Prostate gland (tissue), 2 donors: ENCODE measurements around the gene PPP2R2D.

Experiments used
- CTCF ChIP-seq, 4 experiments: fragments of 200-600 bp in 2 of 4; fragments of 450-650 bp in 2 of 4; sonication (generic) in 2 of 4; IDR thresholded peaks; 1 replicate in 3 of 4; 2 replicates in 1 of 4; pipeline ENCODE4 v1.5.1; 2016 to 2019; ENCODE audit warnings: antibody characterized with exemption in 4 of 4, mild to moderate bottlenecking in 2 of 4, moderate library complexity in 2 of 4
- POLR2A ChIP-seq: fragments of 450-650 bp; IDR thresholded peaks from one replicate; pipeline ENCODE4 v1.6.1; 2016; ENCODE audit warnings: antibody characterized with exemption, mild to moderate bottlenecking
- POLR2AphosphoS5 ChIP-seq: sonication (generic); formaldehyde crosslinking; IDR thresholded peaks from one replicate; pipeline ENCODE4 v1.6.1; 2017; ENCODE audit warnings: antibody characterized with exemption

- TF ChIP-seq CTCF (IDR thresholded peaks at IDR 0.05), result no peak
- TF ChIP-seq POLR2A, result no peak
- peak; percentile 35 for TF ChIP-seq POLR2AphosphoS5
These were observed 45.5 kb downstream of the PPP2R2D start for GRCh38 chr10:131946321-131946751.
